ENCODE data around the gene SLC29A2.

Gene SLC29A2

GRCh38 chr11:66346476-66347424, 24.8 kb downstream of the SLC29A2 start:
- no peak for FAIRE-seq

GRCh38 chr11:66345316-66345649, 26.3 kb downstream of the SLC29A2 start:
- FAIRE-seq, result no peak

DNA sequence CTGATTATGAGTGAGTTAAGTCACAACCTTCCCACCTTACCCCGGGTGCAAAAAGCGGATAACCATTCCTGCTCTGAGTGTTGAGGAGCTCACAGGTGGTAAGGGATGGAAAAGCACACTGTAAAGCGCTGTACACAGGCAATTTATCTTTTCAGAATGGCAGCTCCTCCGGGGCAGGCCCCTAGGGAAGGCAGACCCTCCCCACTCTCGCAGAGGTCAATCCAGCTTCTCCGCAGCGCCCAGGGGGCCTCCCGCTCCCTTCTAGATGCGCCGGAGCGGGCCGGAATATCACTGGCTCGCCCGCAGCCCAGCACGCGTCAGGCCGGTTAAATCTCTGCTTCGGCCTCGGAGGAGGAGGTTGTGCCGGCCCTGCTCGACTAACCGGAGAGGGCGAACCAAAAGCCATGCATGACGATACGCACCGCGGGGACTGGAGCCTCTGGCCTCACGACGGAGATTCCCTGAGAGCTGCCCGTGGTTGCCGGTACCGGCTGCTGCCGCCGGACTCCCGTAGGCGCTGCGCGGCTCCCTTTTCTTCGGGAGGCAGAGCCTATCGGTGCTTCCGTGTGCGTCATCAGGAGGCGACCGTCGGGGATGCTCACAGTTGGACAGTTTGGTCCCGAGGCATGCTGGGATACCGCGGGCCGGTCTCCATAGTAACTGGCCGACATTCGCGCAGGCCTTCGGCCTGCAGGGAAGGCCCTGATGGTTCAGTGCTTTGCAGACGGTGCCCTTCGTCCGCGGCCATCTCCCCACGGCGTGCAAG, 26.8 kb downstream of the SLC29A2 start, which contains the start of gene BRMS1:
BRMS1 (minus strand) TSS at position 555 of the 766 bp plus-strand sequence. CDS start 2,870 bp downstream, outside the sequence.
- FAIRE-seq, result peak; percentile 91

DNA sequence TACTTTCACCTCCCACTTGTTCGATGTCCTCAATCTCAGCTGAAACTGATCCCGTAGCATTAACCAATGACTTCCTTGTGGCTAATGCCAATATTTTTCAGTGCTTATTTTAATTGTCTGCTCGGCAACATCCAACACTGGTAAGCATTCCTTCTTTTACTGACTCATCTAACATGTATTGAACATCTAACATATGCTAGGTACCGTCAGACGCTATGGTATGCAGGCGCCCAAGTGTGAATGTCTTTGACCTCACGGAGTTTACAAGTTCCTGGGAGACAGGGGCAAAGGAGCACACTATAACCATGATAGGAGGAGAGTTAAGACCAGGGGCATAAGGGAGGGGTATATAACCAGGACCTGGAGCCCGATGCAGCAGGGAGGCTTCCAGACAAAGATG, 28.4 kb downstream of the SLC29A2 start:
- no peak for FAIRE-seq

GRCh38 chr11:66341502-66342126, 29.9 kb downstream of the SLC29A2 start:
- no peak for FAIRE-seq

GRCh38 chr11:66340596-66341501, 30.7 kb downstream of the SLC29A2 start:
- FAIRE-seq, result no peak

DNA sequence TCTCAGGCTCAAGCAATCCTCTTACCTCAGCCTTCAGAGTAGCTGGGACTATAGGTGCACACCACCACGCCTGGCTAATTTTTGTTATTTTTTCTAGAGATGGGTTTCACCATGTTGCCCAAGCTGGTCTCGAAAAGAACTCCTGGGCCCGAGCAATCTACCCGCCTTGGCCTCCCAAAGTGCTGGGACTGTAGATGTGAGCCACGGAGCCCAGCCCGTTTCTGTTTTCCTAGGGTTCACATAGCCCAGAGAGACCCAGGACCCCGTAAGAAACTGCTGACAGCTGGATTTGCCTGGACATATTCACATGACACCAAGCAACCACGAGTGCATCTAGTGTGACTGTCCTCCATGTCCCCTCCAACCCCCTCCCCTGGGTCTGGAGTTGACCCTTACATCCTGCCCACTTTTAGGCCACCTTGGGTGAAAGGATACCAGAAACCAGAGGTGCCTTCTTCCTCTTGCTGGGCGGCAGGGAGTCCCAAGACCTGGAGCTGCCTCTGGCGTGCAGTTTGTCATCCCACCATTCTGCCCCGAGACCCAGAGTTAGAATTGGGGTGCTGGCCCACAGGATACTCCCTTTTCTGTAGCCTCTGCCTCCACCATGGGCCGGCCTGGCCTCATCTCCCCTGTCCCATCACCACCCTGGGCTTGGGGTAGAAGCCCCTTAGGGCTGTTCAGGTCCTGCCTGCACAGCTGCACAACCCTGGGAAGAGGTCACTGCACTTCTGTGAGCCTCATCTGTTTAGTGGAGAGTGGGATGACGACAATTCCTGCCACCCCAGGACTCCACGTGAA, 31.7 kb downstream of the SLC29A2 start:
- FAIRE-seq, result no peak

GRCh38 chr11:66339162-66339675, 32.3 kb downstream of the SLC29A2 start:
- FAIRE-seq, result no peak

- no peak for FAIRE-seq
Measured at GRCh38 chr11:66338276-66339161, 33.0 kb downstream of the SLC29A2 start.

DNA sequence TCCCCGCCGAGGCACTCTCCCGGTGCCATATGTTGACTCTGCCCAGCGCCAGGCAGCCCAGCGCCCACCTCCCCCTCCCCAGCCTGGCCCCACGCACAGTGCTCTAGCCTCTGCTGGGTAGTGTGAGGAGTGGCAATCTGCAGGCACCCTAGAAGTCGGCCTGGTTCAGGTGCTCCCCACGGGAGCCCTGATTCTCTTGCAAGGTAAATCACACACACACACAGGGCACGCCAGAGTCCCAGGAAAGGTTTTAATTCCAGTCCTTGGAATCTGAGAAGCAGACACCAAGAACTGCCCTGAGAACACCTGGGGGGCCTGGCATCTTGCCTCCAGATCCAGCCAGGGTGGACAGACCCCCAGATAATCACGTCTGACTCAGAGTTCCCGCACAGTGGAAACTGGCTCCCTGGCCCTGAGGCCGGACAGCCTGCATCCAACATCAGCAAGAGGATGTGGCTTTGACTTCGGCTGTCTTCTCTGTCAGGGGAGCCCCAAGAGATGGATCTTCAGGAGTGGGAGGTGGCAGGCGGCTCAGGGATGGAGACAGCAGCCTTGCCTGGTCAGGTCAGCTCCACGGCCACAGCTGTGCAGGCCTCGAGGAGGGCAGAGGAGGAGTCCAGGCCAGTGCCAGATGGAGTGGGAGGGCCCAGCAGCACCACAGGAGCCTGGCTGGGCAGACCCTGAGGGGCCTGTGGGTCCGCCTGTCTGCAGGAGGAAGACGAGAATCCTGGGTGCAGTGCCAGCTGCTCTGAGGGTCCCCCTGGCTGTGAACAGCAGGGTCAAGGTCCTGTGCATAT, 34.3 kb downstream of the SLC29A2 start:
- FAIRE-seq, result no peak

GRCh38 chr11:66336234-66337102, 35.1 kb downstream of the SLC29A2 start, which contains the start of gene RIN1:
Gene RIN1 (minus strand): TSS chr11:66336434. CDS start chr11:66336402, 32 bp downstream.
- peak; percentile 59 for FAIRE-seq

GRCh38 chr11:66335531-66336233, 35.9 kb downstream of the SLC29A2 start:
- FAIRE-seq, result peak; percentile 57

DNA sequence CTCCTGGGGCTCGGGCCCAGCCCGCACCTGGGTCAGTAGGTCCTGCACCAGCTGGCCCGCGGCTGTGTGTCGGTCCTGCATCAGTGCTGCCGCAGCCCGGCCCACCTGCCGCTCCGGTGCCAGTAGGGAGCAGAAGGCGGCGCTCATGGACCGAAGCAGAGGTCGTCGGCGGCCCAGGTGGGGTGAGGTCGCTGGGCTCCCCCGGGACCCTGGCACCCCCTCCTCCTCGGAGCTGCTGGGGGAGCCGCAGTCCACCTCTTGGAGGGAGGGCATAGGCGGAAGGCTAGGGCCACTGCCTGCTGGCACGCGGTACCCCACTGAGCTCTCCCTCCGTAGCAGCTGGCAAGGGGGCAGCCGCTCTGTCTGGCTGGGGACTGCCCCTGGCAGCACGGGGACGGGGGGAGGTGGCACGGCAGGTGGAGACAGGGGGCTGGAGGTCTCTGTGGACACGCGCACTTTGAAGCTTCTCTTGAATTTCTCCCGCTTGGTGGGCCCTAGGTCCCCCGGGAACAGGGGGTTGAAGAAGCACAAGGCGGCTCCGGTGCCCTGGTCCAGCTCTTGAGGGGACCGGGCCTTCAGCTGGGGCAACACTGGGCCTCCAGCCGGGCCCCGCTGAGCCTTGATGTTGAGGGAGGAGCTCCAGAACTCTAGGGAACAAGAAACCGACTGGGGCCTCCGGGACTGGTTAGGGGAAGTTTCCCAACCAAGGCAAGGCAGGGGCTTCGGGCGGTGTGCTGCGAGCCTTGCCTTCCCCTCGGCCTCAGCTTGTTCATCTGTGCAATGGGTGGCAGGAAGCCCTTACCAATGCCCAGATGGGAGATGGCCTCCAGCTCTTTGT, 36.7 kb downstream of the SLC29A2 start:
- no peak for FAIRE-seq

DNA sequence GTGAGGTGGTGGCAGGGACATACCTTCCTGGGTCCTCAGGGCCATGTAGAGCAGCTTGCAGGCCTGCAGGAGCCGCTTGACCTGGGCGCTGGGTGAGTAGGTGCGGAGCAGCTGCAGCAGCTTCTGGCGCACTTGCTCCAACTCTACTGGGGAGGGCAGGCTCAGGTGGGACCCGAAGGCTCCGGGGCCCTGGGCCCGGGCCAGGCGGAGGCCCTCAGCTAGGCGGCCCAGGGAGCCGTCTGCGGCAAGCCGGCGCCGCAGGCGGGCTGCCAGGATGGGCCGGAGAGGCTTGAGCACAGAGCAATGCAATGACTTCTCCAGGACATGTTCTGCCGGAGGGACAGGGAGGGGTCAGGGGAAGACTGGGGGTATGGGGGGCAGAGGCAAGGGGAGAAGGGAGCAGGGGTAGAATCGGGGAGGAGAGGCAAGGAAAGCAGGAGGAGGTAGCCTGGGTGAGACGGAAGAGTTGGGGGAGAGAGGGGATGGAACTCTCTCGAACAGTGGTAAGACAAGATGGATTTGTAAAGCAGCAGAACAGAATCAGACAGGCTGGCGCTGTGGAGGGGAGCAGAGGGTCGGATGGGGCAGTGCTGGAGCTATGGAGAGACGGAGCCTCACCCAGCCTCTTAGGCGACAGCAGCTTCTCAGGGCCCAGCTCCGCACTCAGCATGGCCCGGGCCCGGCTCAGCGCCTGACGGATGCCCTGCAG, 37.5 kb downstream of the SLC29A2 start:
- no peak for FAIRE-seq

DNA sequence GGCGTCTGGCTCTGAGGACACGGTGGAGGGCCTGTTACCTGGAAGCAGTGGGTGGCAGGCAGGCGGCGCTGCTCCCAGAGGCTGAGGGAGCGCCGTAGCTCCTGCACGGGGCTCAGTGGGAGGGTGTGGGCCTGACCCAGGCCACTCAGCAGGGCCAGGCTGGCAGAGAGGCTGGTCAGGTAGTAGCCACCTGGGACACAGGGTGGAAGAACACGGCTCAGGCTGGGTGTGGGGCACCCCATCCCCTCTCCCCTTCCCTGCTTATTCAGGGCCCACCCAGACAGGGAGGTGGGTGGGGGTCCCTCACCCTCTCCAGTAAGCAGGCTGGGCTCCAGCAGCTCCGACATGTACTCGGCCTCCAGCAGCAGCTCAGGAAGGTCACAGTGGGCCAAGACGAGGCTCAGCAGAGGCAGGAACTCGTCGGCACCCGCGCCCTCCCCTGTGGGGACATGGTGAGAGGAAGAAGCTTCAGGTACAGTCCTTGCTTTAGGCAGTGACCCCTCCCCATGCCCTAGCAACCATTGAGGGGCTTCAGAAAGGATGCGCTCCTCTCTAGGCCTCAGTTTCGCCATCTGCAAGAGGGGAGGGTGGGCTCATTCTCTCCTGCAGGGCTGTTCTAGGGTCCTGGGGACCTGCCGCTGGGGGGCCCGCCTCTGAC, 38.2 kb downstream of the SLC29A2 start:
- no peak for FAIRE-seq

All from G401.6 (cell line).